T-helper 22 cell (primary cell): ENCODE results near the gene CCDC86.

Source experiments
- DNase-seq: peaks from one replicate; pipeline ENCODE4 v3.0.0-alpha.2; 2020; ENCODE audit warnings: low read depth

Gene CCDC86

GRCh38 chr11:60868682-60869450 lies 27.0 kb downstream of the CCDC86 start:
- no peak for DNase-seq

- no peak for DNase-seq
Measured at GRCh38 chr11:60869451-60869825, 27.5 kb downstream of the CCDC86 start.

- no peak for DNase-seq
Measured at GRCh38 chr11:60870276-60870675, 28.4 kb downstream of the CCDC86 start.

- DNase-seq, result no peak
Measured at GRCh38 chr11:60870733-60871377, 28.9 kb downstream of the CCDC86 start.

GRCh38 chr11:60871378-60872061 lies 29.6 kb downstream of the CCDC86 start:
- no peak for DNase-seq

- DNase-seq, result no peak
Measured at GRCh38 chr11:60872124-60872960, 30.4 kb downstream of the CCDC86 start.

- no peak for DNase-seq
Measured at GRCh38 chr11:60872961-60873524, 31.1 kb downstream of the CCDC86 start.

- DNase-seq, result no peak
Measured at GRCh38 chr11:60873533-60873932, 31.6 kb downstream of the CCDC86 start.

GRCh38 chr11:60874421-60875365 lies 32.8 kb downstream of the CCDC86 start:
- no peak for DNase-seq

GRCh38 chr11:60875366-60876167 lies 33.7 kb downstream of the CCDC86 start:
- no peak for DNase-seq

- no peak for DNase-seq
Measured at GRCh38 chr11:60876168-60876485, 34.2 kb downstream of the CCDC86 start.

- no peak for DNase-seq
Measured at GRCh38 chr11:60878245-60879101, 36.6 kb downstream of the CCDC86 start.

- DNase-seq, result no peak
Measured at GRCh38 chr11:60879104-60879503, 37.2 kb downstream of the CCDC86 start.

- no peak for DNase-seq
Measured at GRCh38 chr11:60879971-60880588, 38.2 kb downstream of the CCDC86 start.

GRCh38 chr11:60880643-60881282 lies 38.9 kb downstream of the CCDC86 start:
- DNase-seq, result no peak

- no peak for DNase-seq
Measured at GRCh38 chr11:60887556-60887955, 45.6 kb downstream of the CCDC86 start.

- no peak for DNase-seq
Measured at GRCh38 chr11:60889869-60890311, 48.0 kb downstream of the CCDC86 start.

GRCh38 chr11:60890696-60891095 lies 48.8 kb downstream of the CCDC86 start:
- no peak for DNase-seq
